K562 (cell line): Measurements from ENCODE around the gene ANO8. TPM values are rescaled to one million over a fixed set of nuclear protein-coding genes. Genes with fewer than 3 reads are reported as not detected.
A peak's percentile ranks its signal among the peaks of the same experiment; 100 is the strongest.

Experiments
- ARID3B ChIP-seq: fragments of 250-450 bp; sonication (Bioruptor Pico); IDR thresholded peaks from 2 replicates; pipeline ENCODE4 v1.4.0; 2020; ENCODE audit warnings: borderline replicate concordance
- CAMTA2 ChIP-seq: fragments of 250-450 bp; sonication (Bioruptor Pico); conservative IDR thresholded peaks from 2 replicates; pipeline ENCODE4 v1.5.1; 2022
- CHD2 ChIP-seq: IDR thresholded peaks from 2 replicates; pipeline ENCODE4 v1.6.1; 2011; ENCODE audit warnings: low read depth, low read length
- CREBBP ChIP-seq: IDR thresholded peaks from one replicate; pipeline ENCODE4 v1.6.1; 2012; ENCODE audit warnings: low read depth, mild to moderate bottlenecking, control low read depth, inconsistent platforms, low read length
- E2F8 ChIP-seq: fragments of 450-650 bp; IDR thresholded peaks from 2 replicates; pipeline ENCODE4 v1.7.1; 2018; ENCODE audit warnings: mild to moderate bottlenecking, low read depth; ENCODE audit not compliant: partially characterized antibody
- ELK3 ChIP-seq: fragments of 450-650 bp; formaldehyde crosslinking; IDR thresholded peaks from 2 replicates; pipeline ENCODE4 v1.4.0; 2020; ENCODE audit warnings: mild to moderate bottlenecking
- HOXB6 ChIP-seq: fragments of 250-450 bp; sonication (Bioruptor Pico); IDR thresholded peaks from 2 replicates; pipeline ENCODE4 v1.5.1; 2022; ENCODE audit warnings: mild to moderate bottlenecking, borderline replicate concordance
- JUND ChIP-seq, 2 experiments: IDR thresholded peaks; 2 replicates in 1 of 2; 3 replicates in 1 of 2; pipeline ENCODE4 v1.6.1; 2011; ENCODE audit warnings: borderline replicate concordance in 2 of 2, low read depth in 2 of 2, low read length in 2 of 2, improper control_type of control experiment in 1 of 2, missing biosample characterization in 1 of 2, missing genetic modification characterization in 1 of 2, missing genetic modification reagents in 1 of 2
- LARP7 ChIP-seq: fragments of 450-650 bp; IDR thresholded peaks from 2 replicates; pipeline ENCODE4 v1.6.1; 2016
- NBN ChIP-seq: fragments of 450-650 bp; IDR thresholded peaks from 2 replicates; pipeline ENCODE4 v1.6.1; 2016; ENCODE audit warnings: low read depth, mild to moderate bottlenecking
- NR2C2 ChIP-seq, 2 experiments: fragments of 200-800 bp in 1 of 2; sonication (Bioruptor generic) in 1 of 2; sonication (generic) in 1 of 2; formaldehyde crosslinking in 1 of 2; IDR thresholded peaks; 2 replicates each; pipeline versions ENCODE4 v1.6.1 to v1.8.0; 2016 to 2022; ENCODE audit warnings: mild to moderate bottlenecking in 1 of 2, missing compliant biosample characterization in 1 of 2, missing genetic modification characterization in 1 of 2, missing genetic modification reagents in 1 of 2
- RUNX1 ChIP-seq: sonication (generic); IDR thresholded peaks from 2 replicates; pipeline ENCODE4 v1.6.1; 2016; ENCODE audit warnings: antibody characterized with exemption, low read depth
- SETDB1 ChIP-seq: IDR thresholded peaks from one replicate; pipeline ENCODE4 v1.6.1; 2012; ENCODE audit warnings: low read length, control low read depth, inconsistent platforms
- SMARCC2 ChIP-seq: fragments of 450-650 bp; IDR thresholded peaks from 2 replicates; pipeline ENCODE4 v1.6.1; 2017; ENCODE audit warnings: antibody characterized with exemption, moderate library complexity, mild to moderate bottlenecking, low read depth
- TCF15 ChIP-seq: fragments of 250-450 bp; sonication (Bioruptor Pico); IDR thresholded peaks from 2 replicates; pipeline ENCODE4 v1.8.0; 2022; ENCODE audit warnings: moderate library complexity, mild to moderate bottlenecking, inconsistent platforms
- TCFL5 ChIP-seq: fragments of 250-450 bp; sonication (Bioruptor Pico); conservative IDR thresholded peaks from 2 replicates; pipeline ENCODE4 v1.6.1; 2021; ENCODE audit warnings: mild to moderate bottlenecking, moderate library complexity, matching md5 sums
- USF1 ChIP-seq: sonication (generic); formaldehyde crosslinking; IDR thresholded peaks from 2 replicates; pipeline ENCODE4 v1.9.0; 2022; ENCODE audit warnings: mild to moderate bottlenecking, missing genetic modification reagents
- ZNF124 ChIP-seq: sonication (generic); formaldehyde crosslinking; IDR thresholded peaks from 2 replicates; pipeline ENCODE4 v1.8.1; 2022; ENCODE audit warnings: missing genetic modification reagents
- ZNF165 ChIP-seq: fragments of 250-450 bp; sonication (Bioruptor Pico); IDR thresholded peaks from 2 replicates; pipeline ENCODE4 v1.4.0; 2020; ENCODE audit warnings: borderline replicate concordance
- ZNF384 ChIP-seq: IDR thresholded peaks from 2 replicates; pipeline ENCODE4 v1.6.1; 2012; ENCODE audit warnings: low read depth, low read length, improper control_type of control experiment
- polyA plus RNA-seq, 8 experiments: library from polyadenylated mRNA; depleted of rRNA in 4 of 8; stranded (reverse) in 5 of 8; unstranded in 3 of 8; fragments of >200 nt; fragmentation: Nextera tagmentation in 2 of 8; fragmentation: Illumina TruSeq in 1 of 8; extraction: Ambion mirVana in 2 of 8; extraction: Trizol in 1 of 8; gene quantifications; 2 replicates each; pipeline versions ENCODE4 v1.2.1 to v1.2.3, GENCODE V29; 2011 to 2014; ENCODE audit warnings: inconsistent platforms in 1 of 8, missing spikeins in 1 of 8
- total RNA-seq, 7 experiments: library from RNA; depleted of rRNA in 6 of 7; stranded (reverse); fragments of >200 nt in 6 of 7; fragmentation: Illumina TruSeq in 2 of 7; extraction: Trizol in 2 of 7; gene quantifications; 2 replicates each; pipeline versions ENCODE4 v1.2.1 to v1.2.3, GENCODE V29; 2011 to 2021; ENCODE audit warnings: low replicate concordance in 1 of 7

Gene ANO8
- total and polyA plus RNA-seq, 9 of the 15 experiments (the other 6 are each of a cell fraction or from before 2014, with no cell fraction given), result 0.07 to 7.6 (median 2.3) TPM; not detected in 1

- TF ChIP-seq ZNF384, result no peak
- peak; percentile 61; the same call in 1 of the 2 replicates for TF ChIP-seq NR2C2 (CRISPR knock-in tag; IDR thresholded peaks at IDR 0.05)
- peak; percentile 93 for TF ChIP-seq NR2C2 (tag; IDR thresholded peaks at IDR 0.05)
- TF ChIP-seq LARP7, result 0 out of 2 replicates have a peak, but pooled peaks have one; percentile 68
- peak; percentile 66; the same call in 1 of the 2 replicates for TF ChIP-seq JUND (IDR thresholded peaks at IDR 0.05; ENCODE audit: borderline replicate concordance, low read depth, low read length)
- peak; percentile 70; the same call in 2 of the 3 replicates for TF ChIP-seq JUND (tag; IDR thresholded peaks at IDR 0.05; ENCODE audit: borderline replicate concordance, low read depth, low read length)
- 0 out of 2 replicates have a peak, but pooled peaks have one; percentile 49 for TF ChIP-seq ZNF165 (CRISPR knock-in tag)
- no peak for TF ChIP-seq CREBBP
- TF ChIP-seq HOXB6 (CRISPR knock-in tag), result no peak
- peak; percentile 96 for TF ChIP-seq E2F8
- peak; percentile 61; the same call in 1 of the 2 replicates for TF ChIP-seq RUNX1
- no peak for TF ChIP-seq SETDB1
- peak; percentile 97 for TF ChIP-seq NBN
- no peak for TF ChIP-seq USF1
- TF ChIP-seq CHD2, result peak; percentile 79
- TF ChIP-seq SMARCC2, result no peak; the same call in 1 of the 2 replicates
- 0 out of 2 replicates have a peak, but pooled peaks have one; percentile 34 for TF ChIP-seq CAMTA2 (CRISPR knock-in tag)
- TF ChIP-seq TCFL5 (CRISPR knock-in tag), result 0 out of 2 replicates have a peak, but pooled peaks have one; percentile 5
- TF ChIP-seq ZNF124 (CRISPR knock-in tag), result no peak
- TF ChIP-seq TCF15 (CRISPR knock-in tag), result no peak
- TF ChIP-seq ARID3B (CRISPR knock-in tag), result no peak
- TF ChIP-seq ELK3 (CRISPR knock-in tag), result 0 out of 2 replicates have a peak, but pooled peaks have one; percentile 8
Measured at GRCh38 chr19:17336872-17337674, 2.4 kb upstream of the ANO8 start, which contains the start of gene GTPBP3 (continued).
